Measurements from ENCODE around the gene ACOT8.

DNA sequence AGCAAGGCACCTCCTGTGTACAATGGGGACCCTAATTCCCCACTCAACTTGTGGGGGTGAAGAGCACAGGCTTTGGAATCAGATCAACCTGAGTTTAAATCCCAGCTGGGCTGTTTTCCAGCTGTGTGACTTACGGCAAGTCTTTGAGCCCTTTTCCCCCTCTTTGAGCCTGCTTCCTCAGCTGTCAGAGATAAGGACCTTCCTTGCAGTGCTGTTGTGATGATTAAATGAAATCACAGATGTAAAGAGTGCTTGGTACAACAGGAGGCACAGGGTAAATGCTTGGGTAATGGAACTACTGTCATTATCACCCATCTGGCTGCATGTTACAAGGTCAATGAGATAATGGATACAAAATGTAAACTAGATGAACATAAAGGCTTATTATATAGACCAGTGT is 20.4 kb downstream of the ACOT8 start:
- TF ChIP-seq, protein P1, sequence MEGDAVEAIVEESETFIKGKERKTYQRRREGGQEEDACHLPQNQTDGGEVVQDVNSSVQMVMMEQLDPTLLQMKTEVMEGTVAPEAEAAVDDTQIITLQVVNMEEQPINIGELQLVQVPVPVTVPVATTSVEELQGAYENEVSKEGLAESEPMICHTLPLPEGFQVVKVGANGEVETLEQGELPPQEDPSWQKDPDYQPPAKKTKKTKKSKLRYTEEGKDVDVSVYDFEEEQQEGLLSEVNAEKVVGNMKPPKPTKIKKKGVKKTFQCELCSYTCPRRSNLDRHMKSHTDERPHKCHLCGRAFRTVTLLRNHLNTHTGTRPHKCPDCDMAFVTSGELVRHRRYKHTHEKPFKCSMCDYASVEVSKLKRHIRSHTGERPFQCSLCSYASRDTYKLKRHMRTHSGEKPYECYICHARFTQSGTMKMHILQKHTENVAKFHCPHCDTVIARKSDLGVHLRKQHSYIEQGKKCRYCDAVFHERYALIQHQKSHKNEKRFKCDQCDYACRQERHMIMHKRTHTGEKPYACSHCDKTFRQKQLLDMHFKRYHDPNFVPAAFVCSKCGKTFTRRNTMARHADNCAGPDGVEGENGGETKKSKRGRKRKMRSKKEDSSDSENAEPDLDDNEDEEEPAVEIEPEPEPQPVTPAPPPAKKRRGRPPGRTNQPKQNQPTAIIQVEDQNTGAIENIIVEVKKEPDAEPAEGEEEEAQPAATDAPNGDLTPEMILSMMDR (IDR thresholded peaks at IDR 0.05) = no peak
- TF ChIP-seq MAFK (IDR thresholded peaks at IDR 0.05; ENCODE audit: partially characterized antibody) (no peak), CBX8 (IDR thresholded peaks at IDR 0.05) (no peak), CBX2 (IDR thresholded peaks at IDR 0.05; ENCODE audit: borderline replicate concordance, low read depth) (no peak), EP300 (IDR thresholded peaks at IDR 0.05) (no peak), POLR2AphosphoS2 (conservative IDR thresholded peaks at IDR 0.05; ENCODE audit: low read length) (no peak), MAZ (IDR thresholded peaks at IDR 0.05; ENCODE audit: borderline replicate concordance, low read depth, low read length) (no peak), ESRRA (IDR thresholded peaks at IDR 0.05; ENCODE audit: borderline replicate concordance, low read length) (no peak), CHD2 (IDR thresholded peaks at IDR 0.05; ENCODE audit: low read length, partially characterized antibody) (no peak), MYC (IDR thresholded peaks at IDR 0.05; ENCODE audit: borderline replicate concordance, low read length) (no peak)
- TF ChIP-seq, protein P2, sequence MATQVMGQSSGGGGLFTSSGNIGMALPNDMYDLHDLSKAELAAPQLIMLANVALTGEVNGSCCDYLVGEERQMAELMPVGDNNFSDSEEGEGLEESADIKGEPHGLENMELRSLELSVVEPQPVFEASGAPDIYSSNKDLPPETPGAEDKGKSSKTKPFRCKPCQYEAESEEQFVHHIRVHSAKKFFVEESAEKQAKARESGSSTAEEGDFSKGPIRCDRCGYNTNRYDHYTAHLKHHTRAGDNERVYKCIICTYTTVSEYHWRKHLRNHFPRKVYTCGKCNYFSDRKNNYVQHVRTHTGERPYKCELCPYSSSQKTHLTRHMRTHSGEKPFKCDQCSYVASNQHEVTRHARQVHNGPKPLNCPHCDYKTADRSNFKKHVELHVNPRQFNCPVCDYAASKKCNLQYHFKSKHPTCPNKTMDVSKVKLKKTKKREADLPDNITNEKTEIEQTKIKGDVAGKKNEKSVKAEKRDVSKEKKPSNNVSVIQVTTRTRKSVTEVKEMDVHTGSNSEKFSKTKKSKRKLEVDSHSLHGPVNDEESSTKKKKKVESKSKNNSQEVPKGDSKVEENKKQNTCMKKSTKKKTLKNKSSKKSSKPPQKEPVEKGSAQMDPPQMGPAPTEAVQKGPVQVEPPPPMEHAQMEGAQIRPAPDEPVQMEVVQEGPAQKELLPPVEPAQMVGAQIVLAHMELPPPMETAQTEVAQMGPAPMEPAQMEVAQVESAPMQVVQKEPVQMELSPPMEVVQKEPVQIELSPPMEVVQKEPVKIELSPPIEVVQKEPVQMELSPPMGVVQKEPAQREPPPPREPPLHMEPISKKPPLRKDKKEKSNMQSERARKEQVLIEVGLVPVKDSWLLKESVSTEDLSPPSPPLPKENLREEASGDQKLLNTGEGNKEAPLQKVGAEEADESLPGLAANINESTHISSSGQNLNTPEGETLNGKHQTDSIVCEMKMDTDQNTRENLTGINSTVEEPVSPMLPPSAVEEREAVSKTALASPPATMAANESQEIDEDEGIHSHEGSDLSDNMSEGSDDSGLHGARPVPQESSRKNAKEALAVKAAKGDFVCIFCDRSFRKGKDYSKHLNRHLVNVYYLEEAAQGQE (IDR thresholded peaks at IDR 0.05) = no peak

All from A549 (cell line).